Brain microvascular endothelial cell (primary cell): ENCODE results near the gene ANKRD11.

Experiments
- DNase-seq: peaks from one replicate; pipeline ENCODE4 v3.0.0-alpha.2; 2020
- H3K27ac ChIP-seq: fragments of 250-450 bp; sonication (Bioruptor Pico); 2 replicates; pipeline ENCODE4 v1.5.1; 2020; ENCODE audit warnings: mild to moderate bottlenecking, moderate library complexity
- H3K27me3 ChIP-seq: fragments of 250-450 bp; sonication (Bioruptor Pico); replicated peaks from 2 replicates; pipeline ENCODE4 v1.5.1; 2020; ENCODE audit warnings: mild to moderate bottlenecking
- H3K36me3 ChIP-seq: fragments of 250-450 bp; sonication (Bioruptor Pico); replicated peaks from 2 replicates; pipeline ENCODE4 v1.5.1; 2020; ENCODE audit warnings: mild to moderate bottlenecking
- H3K4me3 ChIP-seq: 2 replicates; pipeline ENCODE4 v1.5.1; 2011; ENCODE audit warnings: low read depth, mild to moderate bottlenecking, control low read depth, low read length, moderate library complexity
- in situ Hi-C: cut with HindIII; loops from 2 replicates; pipeline ENCODE4 v1.10.0; 2017; ENCODE audit warnings: low sequenced_read_pairs, low pct_ligation_motif_present
- TF ChIP-seq, protein P1 (sequence below): IDR thresholded peaks from 2 replicates; pipeline ENCODE4 v1.5.1; 2011; ENCODE audit warnings: low read depth, mild to moderate bottlenecking, moderate library complexity, low read length, control low read depth, inconsistent platforms; ENCODE audit errors: missing control alignments

The ANKRD11 gene

GRCh38 chr16:89490439-89491237 lies at the start of gene ANKRD11:
TSS of gene ANKRD11 (minus strand) at chr16:89490561. CDS start at chr16:89317019, 173,542 bp downstream.
- TF ChIP-seq, protein P1, sequence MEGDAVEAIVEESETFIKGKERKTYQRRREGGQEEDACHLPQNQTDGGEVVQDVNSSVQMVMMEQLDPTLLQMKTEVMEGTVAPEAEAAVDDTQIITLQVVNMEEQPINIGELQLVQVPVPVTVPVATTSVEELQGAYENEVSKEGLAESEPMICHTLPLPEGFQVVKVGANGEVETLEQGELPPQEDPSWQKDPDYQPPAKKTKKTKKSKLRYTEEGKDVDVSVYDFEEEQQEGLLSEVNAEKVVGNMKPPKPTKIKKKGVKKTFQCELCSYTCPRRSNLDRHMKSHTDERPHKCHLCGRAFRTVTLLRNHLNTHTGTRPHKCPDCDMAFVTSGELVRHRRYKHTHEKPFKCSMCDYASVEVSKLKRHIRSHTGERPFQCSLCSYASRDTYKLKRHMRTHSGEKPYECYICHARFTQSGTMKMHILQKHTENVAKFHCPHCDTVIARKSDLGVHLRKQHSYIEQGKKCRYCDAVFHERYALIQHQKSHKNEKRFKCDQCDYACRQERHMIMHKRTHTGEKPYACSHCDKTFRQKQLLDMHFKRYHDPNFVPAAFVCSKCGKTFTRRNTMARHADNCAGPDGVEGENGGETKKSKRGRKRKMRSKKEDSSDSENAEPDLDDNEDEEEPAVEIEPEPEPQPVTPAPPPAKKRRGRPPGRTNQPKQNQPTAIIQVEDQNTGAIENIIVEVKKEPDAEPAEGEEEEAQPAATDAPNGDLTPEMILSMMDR = no peak
- DNase-seq = peak; percentile 100
- H3K27ac ChIP-seq = peak within 1 kb of the TSS; percentile 90
- in situ Hi-C loops = no loop called here
- H3K36me3 ChIP-seq = no peaks in the 10 kb centered on the region
- peak within 1 kb of the TSS; percentile 84 for H3K4me3 ChIP-seq
- H3K27me3 ChIP-seq = no peaks in the 10 kb centered on the region

- peak; percentile 14 for DNase-seq
- in situ Hi-C loops = no loop called here
- H3K27ac ChIP-seq = no peak overlapping the region
- peaks cover 52% of the 10 kb centered on the region for H3K36me3 ChIP-seq
- H3K27me3 ChIP-seq = no peaks in the 10 kb centered on the region
- H3K4me3 ChIP-seq = no peak overlapping the region
- TF ChIP-seq, protein P1 = no peak
These were observed 47.9 kb upstream of the ANKRD11 start for GRCh38 chr16:89538286-89538685.

GRCh38 chr16:89537549-89537925 lies 47.2 kb upstream of the ANKRD11 start:
- Histone ChIP-seq H3K4me3 (no peak overlapping the region), H3K27ac (no peak overlapping the region), H3K27me3 (no peaks in the 10 kb centered on the region), H3K36me3 (peaks cover 58% of the 10 kb centered on the region)
- in situ Hi-C loops = no loop called here
- no peak for DNase-seq
- TF ChIP-seq, protein P1 = no peak

- in situ Hi-C loops = no loop called here
- peak; percentile 14 for DNase-seq
- TF ChIP-seq, protein P1 = peak; percentile 34
- Histone ChIP-seq H3K36me3 (peaks cover 61% of the 10 kb centered on the region), H3K4me3 (no peak overlapping the region), H3K27ac (no peak overlapping the region), H3K27me3 (no peaks in the 10 kb centered on the region)
These were observed 46.7 kb upstream of the ANKRD11 start for GRCh38 chr16:89536886-89537548.

- in situ Hi-C loops = no loop called here
- H3K36me3 ChIP-seq = peaks cover 65% of the 10 kb centered on the region
- DNase-seq = no peak
- TF ChIP-seq, protein P1 = no peak
- H3K27ac ChIP-seq = no peak overlapping the region
- H3K4me3 ChIP-seq = no peak overlapping the region
- H3K27me3 ChIP-seq = no peaks in the 10 kb centered on the region
These were observed 46.0 kb upstream of the ANKRD11 start for GRCh38 chr16:89536371-89536770.
